CD14-positive monocyte (primary cell): ENCODE results near the gene WWC2. TPM values are rescaled to one million over a fixed set of nuclear protein-coding genes. Genes with fewer than 3 reads are reported as not detected.

Experiments used
- DNase-seq, 3 donors: peaks; one replicate each; pipeline ENCODE4 v3.0.0-alpha.2; 2011 to 2022
- H2AFZ ChIP-seq: 2 replicates; pipeline ENCODE4 v1.6.0; 2012; ENCODE audit warnings: mild to moderate bottlenecking, low read depth, low read length, inconsistent platforms; ENCODE audit not compliant: insufficient read depth, poor library complexity, severe bottlenecking
- H3K27ac ChIP-seq, 2 donors: 1 replicate in 1 of 2; 2 replicates in 1 of 2; pipeline ENCODE4 v1.5.1; 2012 to 2013; ENCODE audit warnings: low read length in 2 of 2, control low read depth in 1 of 2, inconsistent platforms in 1 of 2, low read depth in 1 of 2, mild to moderate bottlenecking in 1 of 2
- H3K27me3 ChIP-seq, 2 donors: one replicate each; pipeline versions ENCODE4 v1.6.0 to v1.6.1; 2011 to 2013; ENCODE audit warnings: low read length in 2 of 2; ENCODE audit not compliant: control insufficient read depth in 2 of 2, insufficient read depth in 2 of 2
- H3K36me3 ChIP-seq, 2 donors: replicated peaks in 1 of 2; 1 replicate in 1 of 2; 2 replicates in 1 of 2; pipeline versions ENCODE4 v1.5.1 to v1.6.1; 2012 to 2013; ENCODE audit warnings: low read length in 2 of 2, control low read depth in 1 of 2, inconsistent platforms in 1 of 2, mild to moderate bottlenecking in 1 of 2; ENCODE audit not compliant: insufficient read depth in 2 of 2, control insufficient read depth in 1 of 2
- H3K4me1 ChIP-seq, 2 donors: 1 replicate in 1 of 2; 2 replicates in 1 of 2; pipeline versions ENCODE4 v1.5.1 to v1.6.1; 2012 to 2013; ENCODE audit warnings: low read length in 2 of 2, control low read depth in 1 of 2, inconsistent platforms in 1 of 2, mild to moderate bottlenecking in 1 of 2, moderate library complexity in 1 of 2; ENCODE audit not compliant: insufficient read depth in 2 of 2, control insufficient read depth in 1 of 2
- H3K4me2 ChIP-seq: replicated peaks from 2 replicates; pipeline ENCODE3; 2012; ENCODE audit warnings: low read length, moderate library complexity, mild to moderate bottlenecking; ENCODE audit not compliant: poor library complexity, severe bottlenecking; ENCODE audit errors: extremely low read depth
- H3K4me3 ChIP-seq, 3 experiments: fragments of 200-600 bp in 1 of 3; sonication (generic) in 1 of 3; replicated peaks in 1 of 3; 1 replicate in 2 of 3; 2 replicates in 1 of 3; pipeline ENCODE4 v1.5.1; 2011 to 2013; ENCODE audit warnings: low read length in 3 of 3, mild to moderate bottlenecking in 3 of 3, control low read depth in 2 of 3, low read depth in 2 of 3, inconsistent platforms in 1 of 3, moderate library complexity in 1 of 3
- H3K79me2 ChIP-seq: 2 replicates; pipeline ENCODE4 v1.6.0; 2012; ENCODE audit warnings: mild to moderate bottlenecking, control low read depth, inconsistent platforms, low read length, moderate library complexity; ENCODE audit not compliant: insufficient read depth
- H3K9ac ChIP-seq: 2 replicates; pipeline ENCODE4 v1.6.0; 2017; ENCODE audit warnings: low read length, mild to moderate bottlenecking; ENCODE audit not compliant: insufficient read depth, poor library complexity, severe bottlenecking
- H3K9me3 ChIP-seq, 2 donors: replicated peaks in 1 of 2; 1 replicate in 1 of 2; 2 replicates in 1 of 2; pipeline versions ENCODE4 v1.5.1 to v1.6.1; 2012 to 2013; ENCODE audit warnings: low read length in 2 of 2, control low read depth in 1 of 2; ENCODE audit not compliant: control insufficient read depth in 1 of 2, insufficient read depth in 1 of 2
- H4K20me1 ChIP-seq: 2 replicates; pipeline ENCODE4 v1.6.0; 2012; ENCODE audit warnings: mild to moderate bottlenecking, low read length, control low read depth, moderate library complexity; ENCODE audit not compliant: insufficient read depth
- H3K27ac Mint-ChIP-seq, 7 donors: one replicate each; pipeline ENCODE4 v1.8.0; 2020; ENCODE audit warnings: mild to moderate bottlenecking in 7 of 7, mixed read lengths in 7 of 7, moderate library complexity in 6 of 7, inconsistent platforms in 2 of 7
- H3K27me3 Mint-ChIP-seq, 3 donors: one replicate each; pipeline ENCODE4 v1.8.0; 2021 to 2022; ENCODE audit warnings: low read depth in 3 of 3, mild to moderate bottlenecking in 3 of 3, mixed read lengths in 3 of 3, moderate library complexity in 3 of 3, inconsistent platforms in 1 of 3
- H3K36me3 Mint-ChIP-seq, 2 donors: one replicate each; pipeline ENCODE4 v1.8.0; 2020; ENCODE audit warnings: mixed read lengths in 2 of 2, inconsistent platforms in 1 of 2, mild to moderate bottlenecking in 1 of 2
- H3K4me1 Mint-ChIP-seq: one replicate; pipeline ENCODE4 v1.8.0; 2020; ENCODE audit warnings: mild to moderate bottlenecking, mixed read lengths
- H3K4me3 Mint-ChIP-seq, 2 donors: one replicate each; pipeline ENCODE4 v1.8.0; 2020; ENCODE audit warnings: mild to moderate bottlenecking in 2 of 2, mixed read lengths in 2 of 2, moderate library complexity in 1 of 2
- H3K9me3 Mint-ChIP-seq, 7 donors: one replicate each; pipeline ENCODE4 v1.8.0; 2020 to 2022; ENCODE audit warnings: mixed read lengths in 7 of 7, mild to moderate bottlenecking in 6 of 7, moderate library complexity in 6 of 7, inconsistent platforms in 2 of 7
- CTCF ChIP-seq: fragments of 200-600 bp; IDR thresholded peaks from one replicate; pipeline ENCODE4 v1.8.0; 2022; ENCODE audit warnings: antibody characterized with exemption, mild to moderate bottlenecking
- WGBS: methylation state at CpG from one replicate; pipeline ENCODE4 v1.1.5; 2013; ENCODE audit warnings: missing lambda C conversion rate; ENCODE audit not compliant: insufficient coverage; 5-methylcytosine and 5-hydroxymethylcytosine counted together
- intact Hi-C, 2 donors: fragments of 100-400 bp; cut with micrococcal nuclease; formaldehyde crosslinking; loops; one replicate each; pipeline versions ENCODE4 v1.15.0 to v1.15.1; 2023
- polyA plus RNA-seq, 3 donors: library from polyadenylated mRNA; depleted of rRNA in 1 of 3; unstranded in 2 of 3; stranded (reverse) in 1 of 3; fragments of 300-500 nt in 2 of 3; fragments of >200 nt in 1 of 3; fragmentation: Illumina TruSeq in 2 of 3; gene quantifications; 1 replicate in 2 of 3; 2 replicates in 1 of 3; pipeline ENCODE4 v1.2.3, GENCODE V29; 2012 to 2021

WWC2 gene
- polyA plus RNA-seq, 3 donors, result 1.9 to 3.8 (median 2.9) TPM

GRCh38 chr4:183291070-183291469 is 192.0 kb downstream of the WWC2 start:
- no peaks in the 10 kb centered on the region for H3K27me3 ChIP-seq
- peaks cover 3 to 10% (median 6%) of the 10 kb centered on the region in 7 donors for H3K9me3 Mint-ChIP-seq
- peaks cover 0 to 5% of the 10 kb centered on the region in 2 donors for H3K9me3 ChIP-seq
- H3K4me2 ChIP-seq, result no peak overlapping the region
- DNase-seq, result no peak
- H3K4me3 Mint-ChIP-seq, result no peak overlapping the region
- no peak overlapping the region for H3K9ac ChIP-seq
- no peak for TF ChIP-seq CTCF
- H4K20me1 ChIP-seq, result no peaks in the 10 kb centered on the region
- no peak overlapping the region for H3K27ac ChIP-seq
- H3K27me3 Mint-ChIP-seq, result no peaks in the 10 kb centered on the region
- 100% methylated on average over 2 of the region's 2 CpGs for WGBS
- H3K36me3 Mint-ChIP-seq, result peaks cover 6 to 18% of the 10 kb centered on the region in 2 donors
- no peaks in the 10 kb centered on the region for H3K79me2 ChIP-seq
- no peak overlapping the region for H3K4me3 ChIP-seq
- H3K27ac Mint-ChIP-seq, result no peak overlapping the region
- H3K4me1 ChIP-seq, result no peaks in the 10 kb centered on the region
- H3K4me1 Mint-ChIP-seq, result no peaks in the 10 kb centered on the region
- peaks cover 0 to 4% of the 10 kb centered on the region in 2 donors for H3K36me3 ChIP-seq
- H2AFZ ChIP-seq, result no peak overlapping the region
- intact Hi-C loops, result no loop called here

GRCh38 chr4:183295711-183296110 is 196.7 kb downstream of the WWC2 start:
- H3K4me3 Mint-ChIP-seq, result no peak overlapping the region
- 96% methylated on average over 4 of the region's 10 CpGs for WGBS

More at GRCh38 chr4:183295711-183296110, 196.7 kb downstream of the WWC2 start:
- Histone ChIP-seq H2AFZ (no peak overlapping the region), H3K27ac (no peak overlapping the region), H3K9me3 (no peaks in the 10 kb centered on the region), H3K27me3 (no peaks in the 10 kb centered on the region), H3K4me3 (no peak overlapping the region), H3K4me2 (no peak overlapping the region), H3K4me1 (no peaks in the 10 kb centered on the region), H3K36me3 (no peaks in the 10 kb centered on the region), H3K79me2 (no peaks in the 10 kb centered on the region), H4K20me1 (no peaks in the 10 kb centered on the region), H3K9ac (no peak overlapping the region)
- peaks cover 0 to 2% of the 10 kb centered on the region in 2 donors for H3K36me3 Mint-ChIP-seq
- no peak overlapping the region for H3K27ac Mint-ChIP-seq
- intact Hi-C loops, result no loop called here
- peaks cover 0 to 3% (median 0%) of the 10 kb centered on the region in 7 donors for H3K9me3 Mint-ChIP-seq
- no peaks in the 10 kb centered on the region for H3K27me3 Mint-ChIP-seq
- DNase-seq, result no peak
- no peaks in the 10 kb centered on the region for H3K4me1 Mint-ChIP-seq
- no peak for TF ChIP-seq CTCF
